Osteoblast (primary cell): ENCODE measurements around the gene CNNM3. TPM values are rescaled to one million over a fixed set of nuclear protein-coding genes. Genes with fewer than 3 reads are reported as not detected.

Source experiments
- DNase-seq: peaks from one replicate; pipeline ENCODE4 v3.0.0; 2011; ENCODE audit warnings: low spot score, mixed read lengths; ENCODE audit not compliant: insufficient read length; ENCODE audit errors: missing footprints
- H2AFZ ChIP-seq: 2 replicates; pipeline ENCODE4 v1.6.0; 2011; ENCODE audit warnings: mild to moderate bottlenecking, low read length
- H3K27ac ChIP-seq: 2 replicates; pipeline ENCODE4 v1.5.1; 2011; ENCODE audit warnings: mild to moderate bottlenecking, low read depth, low read length, moderate library complexity
- H3K27me3 ChIP-seq: 2 replicates; pipeline ENCODE4 v1.6.0; 2012; ENCODE audit warnings: mild to moderate bottlenecking, control low read depth, inconsistent platforms, low read length, moderate library complexity; ENCODE audit not compliant: insufficient read depth
- H3K36me3 ChIP-seq: 2 replicates; pipeline ENCODE4 v1.5.1; 2011; ENCODE audit warnings: mild to moderate bottlenecking, low read length, control low read depth, moderate library complexity; ENCODE audit not compliant: insufficient read depth
- H3K4me1 ChIP-seq: 2 replicates; pipeline ENCODE4 v1.5.1; 2011; ENCODE audit warnings: mild to moderate bottlenecking, low read length, control low read depth, moderate library complexity; ENCODE audit not compliant: insufficient read depth
- H3K4me2 ChIP-seq: 2 replicates; pipeline ENCODE4 v1.6.0; 2011; ENCODE audit warnings: mild to moderate bottlenecking, low read length; ENCODE audit not compliant: insufficient read depth
- H3K4me3 ChIP-seq: fragments of 200-600 bp; sonication (generic); 3 replicates; pipeline ENCODE4 v1.5.1; 2012; ENCODE audit warnings: mild to moderate bottlenecking, low read length, inconsistent platforms; ENCODE audit not compliant: insufficient read depth
- H3K79me2 ChIP-seq: 2 replicates; pipeline ENCODE4 v1.6.0; 2012; ENCODE audit warnings: mild to moderate bottlenecking, low read length, control low read depth, inconsistent platforms; ENCODE audit not compliant: insufficient read depth
- H3K9me3 ChIP-seq: 2 replicates; pipeline ENCODE4 v1.5.1; 2011; ENCODE audit warnings: low read depth, low read length, control low read depth
- H4K20me1 ChIP-seq: 2 replicates; pipeline ENCODE4 v1.6.0; 2012; ENCODE audit warnings: mild to moderate bottlenecking, low read length, control low read depth; ENCODE audit not compliant: insufficient read depth
- CTCF ChIP-seq: IDR thresholded peaks from 2 replicates; pipeline ENCODE4 v1.5.1; 2011; ENCODE audit warnings: mild to moderate bottlenecking, low read depth, low read length, moderate library complexity; ENCODE audit errors: extremely low read depth
- total RNA-seq: library from RNA; depleted of rRNA; stranded (reverse); fragments of >200 nt; gene quantifications from 2 replicates; pipeline ENCODE4 v1.2.3, GENCODE V29; 2012

CNNM3 gene
- total RNA-seq, 1 donor = 8.7 TPM

GRCh38 chr2:96828436-96828835 is 12.4 kb downstream of the CNNM3 start:
- peaks cover 6% of the 10 kb centered on the region for H3K36me3 ChIP-seq
- no peaks in the 10 kb centered on the region for H3K9me3 ChIP-seq
- no peak for TF ChIP-seq CTCF
- no peak overlapping the region for H2AFZ ChIP-seq
- H3K4me3 ChIP-seq = no peak overlapping the region
- no peaks in the 10 kb centered on the region for H4K20me1 ChIP-seq
- no peaks in the 10 kb centered on the region for H3K27me3 ChIP-seq
- DNase-seq = no peak
- H3K79me2 ChIP-seq = no peaks in the 10 kb centered on the region
- peaks cover 6% of the 10 kb centered on the region for H3K4me1 ChIP-seq
- H3K4me2 ChIP-seq = no peak overlapping the region
- no peak overlapping the region for H3K27ac ChIP-seq

GRCh38 chr2:96828874-96829273 is 12.8 kb downstream of the CNNM3 start:
- H3K4me1 ChIP-seq = peaks cover 6% of the 10 kb centered on the region
- H3K27ac ChIP-seq = no peak overlapping the region
- H3K4me2 ChIP-seq = no peak overlapping the region
- no peak overlapping the region for H2AFZ ChIP-seq
- H3K79me2 ChIP-seq = no peaks in the 10 kb centered on the region
- no peaks in the 10 kb centered on the region for H3K9me3 ChIP-seq
- no peak overlapping the region for H3K4me3 ChIP-seq
- peak; percentile 30 for DNase-seq
- TF ChIP-seq CTCF = no peak
- no peaks in the 10 kb centered on the region for H3K27me3 ChIP-seq
- H4K20me1 ChIP-seq = no peaks in the 10 kb centered on the region
- peaks cover 6% of the 10 kb centered on the region for H3K36me3 ChIP-seq

GRCh38 chr2:96830044-96830562 is 14.0 kb downstream of the CNNM3 start:
- no peak overlapping the region for H3K4me3 ChIP-seq
- no peaks in the 10 kb centered on the region for H4K20me1 ChIP-seq
- H3K27me3 ChIP-seq = no peaks in the 10 kb centered on the region

GRCh38 chr2:96831679-96832078 is 15.6 kb downstream of the CNNM3 start:
- H3K4me2 ChIP-seq = no peak overlapping the region
- no peaks in the 10 kb centered on the region for H4K20me1 ChIP-seq
- no peak for TF ChIP-seq CTCF
- H3K27ac ChIP-seq = no peak overlapping the region
- H3K27me3 ChIP-seq = no peaks in the 10 kb centered on the region
- peaks cover 4% of the 10 kb centered on the region for H3K36me3 ChIP-seq
- peak; percentile 47 for DNase-seq
- no peaks in the 10 kb centered on the region for H3K79me2 ChIP-seq
- no peaks in the 10 kb centered on the region for H3K9me3 ChIP-seq
- H3K4me1 ChIP-seq = peaks cover 6% of the 10 kb centered on the region
- H2AFZ ChIP-seq = no peak overlapping the region
- no peak overlapping the region for H3K4me3 ChIP-seq

More at GRCh38 chr2:96830044-96830562, 14.0 kb downstream of the CNNM3 start:
- H3K27ac ChIP-seq = no peak overlapping the region
- no peaks in the 10 kb centered on the region for H3K9me3 ChIP-seq
- H3K79me2 ChIP-seq = no peaks in the 10 kb centered on the region
- TF ChIP-seq CTCF = no peak
- no peak overlapping the region for H2AFZ ChIP-seq
- peaks cover 6% of the 10 kb centered on the region for H3K36me3 ChIP-seq
- peak; percentile 49 for DNase-seq
- peaks cover 6% of the 10 kb centered on the region for H3K4me1 ChIP-seq
- no peak overlapping the region for H3K4me2 ChIP-seq
